Stimulated activated CD4-positive, alpha-beta T cell treated with anti-CD3 and anti-CD28 coated beads, Interleukin-2, amount 100 ng/mL, for 4 hours (primary cell): Measurements from ENCODE around the gene KCND3.

Experiments
- DNase-seq: peaks from one replicate; pipeline ENCODE4 v3.0.0-alpha.2; 2020; ENCODE audit warnings: low read depth

The KCND3 gene

DNA sequence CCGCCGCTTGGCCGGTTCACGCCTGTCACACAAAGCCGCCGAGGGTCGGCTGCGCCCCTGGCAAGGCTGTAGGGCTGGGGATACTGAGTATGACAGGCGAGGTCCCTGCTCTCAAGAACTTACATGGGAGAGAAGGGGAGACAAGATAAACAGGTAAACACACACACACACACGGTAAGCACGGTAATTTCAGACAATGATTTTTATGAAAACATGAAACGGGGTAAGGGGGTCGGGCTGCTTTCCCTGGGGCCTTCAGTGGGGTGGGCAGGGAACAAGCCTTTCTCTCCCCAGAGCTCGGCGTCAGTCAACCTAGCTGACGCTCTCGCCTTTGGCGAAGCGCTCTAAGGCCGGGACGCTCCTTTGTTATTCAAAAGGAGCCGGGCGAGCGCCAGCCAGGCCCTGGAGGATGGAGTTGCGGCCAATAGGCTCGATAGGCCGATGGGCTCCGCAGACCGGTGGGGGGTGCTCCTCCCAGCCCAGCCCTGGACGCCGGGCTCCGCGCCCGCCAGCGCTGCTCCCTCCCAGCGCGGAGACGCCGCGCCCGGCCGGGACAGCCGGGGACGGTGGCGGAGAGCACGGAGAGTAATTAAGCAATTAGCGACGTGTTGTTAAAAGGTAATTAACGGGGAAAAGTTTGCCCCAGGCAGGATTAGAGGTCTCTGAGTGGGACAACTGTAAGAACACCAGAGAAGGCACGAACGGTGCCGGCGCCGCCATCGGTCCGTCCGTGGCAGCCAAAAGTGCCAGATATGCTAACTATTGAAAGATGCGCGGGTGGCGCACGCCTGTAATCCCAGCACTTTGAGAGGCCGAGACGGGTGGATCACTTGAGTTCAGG, 249.3 kb downstream of the KCND3 start:
- no peak for DNase-seq

DNA sequence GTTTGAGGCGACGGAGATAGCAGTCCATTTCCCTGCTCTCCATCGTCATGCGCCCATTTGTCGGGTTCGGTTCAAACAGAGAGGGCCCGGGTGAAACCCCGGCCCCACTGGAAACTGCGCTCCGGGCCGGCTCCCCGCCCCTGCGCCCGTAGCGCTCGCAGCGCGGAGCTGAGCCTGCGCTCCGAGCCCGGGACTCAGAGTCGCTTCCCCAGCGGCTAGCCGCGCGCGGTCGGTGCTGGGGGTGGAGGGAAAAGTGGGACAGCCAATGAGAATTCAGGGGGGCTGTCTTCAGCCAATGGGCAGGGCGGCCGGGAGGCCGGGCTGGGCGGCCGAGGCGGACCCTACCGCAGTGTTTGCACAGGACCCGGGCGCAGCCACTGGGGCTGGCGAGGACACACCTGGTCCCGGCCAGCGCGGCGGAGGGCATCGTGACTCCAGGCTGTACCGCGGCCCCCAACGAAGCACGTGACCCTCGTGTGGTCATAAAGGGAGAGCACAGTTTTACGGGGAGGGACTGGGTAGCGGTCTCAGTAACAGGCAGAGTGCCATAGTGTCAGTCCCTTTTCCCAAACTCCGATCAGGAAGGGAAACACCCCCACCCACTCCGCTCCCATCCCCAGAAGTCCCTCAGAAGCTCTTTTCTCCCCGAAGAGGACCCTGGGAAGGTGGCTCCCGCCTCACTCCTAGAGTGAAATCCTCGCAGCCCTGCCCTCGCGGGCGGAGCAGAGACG, 250.1 kb downstream of the KCND3 start, which contains the start of gene INKA2:
INKA2 (minus strand) TSS at position 202 of the 731 bp plus-strand sequence; CDS start at position 49, 153 bp downstream.
- peak; percentile 42 for DNase-seq

- no peak for DNase-seq
These were observed 250.9 kb downstream of the KCND3 start for GRCh38 chr1:111738436-111739193.

- DNase-seq: no peak
These were observed 251.4 kb downstream of the KCND3 start for GRCh38 chr1:111738133-111738435.

- DNase-seq: no peak
These were observed 252.0 kb downstream of the KCND3 start for GRCh38 chr1:111737216-111738132.

DNA sequence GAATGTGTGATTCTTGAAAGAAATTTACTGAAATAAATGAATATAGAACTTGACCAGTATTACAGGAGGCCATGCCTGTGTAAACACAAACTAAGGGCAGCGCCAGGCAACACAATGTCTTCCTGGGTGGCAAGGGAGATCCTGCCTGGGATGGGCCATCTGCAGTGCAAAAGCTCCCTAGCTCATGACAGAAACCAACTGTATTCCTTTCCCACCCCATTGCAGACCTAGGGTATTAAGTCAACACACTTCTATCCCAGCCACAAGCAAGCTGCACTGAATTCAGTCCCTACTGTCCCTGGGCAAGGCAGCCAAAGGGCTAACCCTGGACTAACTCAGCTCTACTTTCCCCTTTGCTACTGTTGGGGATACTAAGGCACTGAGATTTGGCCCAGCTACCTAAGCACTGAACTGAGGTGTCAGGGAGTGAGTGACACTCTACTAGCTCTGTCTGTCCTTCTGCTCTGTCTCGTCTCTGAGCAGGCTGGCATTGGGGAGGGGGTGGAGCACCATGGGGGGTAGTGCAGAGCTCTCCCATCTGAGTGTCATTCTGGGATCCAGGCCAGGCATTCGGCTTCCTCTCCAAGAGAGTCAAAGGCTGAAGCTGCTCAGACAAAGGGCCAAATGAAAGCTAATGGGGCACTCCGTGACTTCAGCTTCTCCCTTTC, 252.8 kb downstream of the KCND3 start:
- DNase-seq: no peak

DNA sequence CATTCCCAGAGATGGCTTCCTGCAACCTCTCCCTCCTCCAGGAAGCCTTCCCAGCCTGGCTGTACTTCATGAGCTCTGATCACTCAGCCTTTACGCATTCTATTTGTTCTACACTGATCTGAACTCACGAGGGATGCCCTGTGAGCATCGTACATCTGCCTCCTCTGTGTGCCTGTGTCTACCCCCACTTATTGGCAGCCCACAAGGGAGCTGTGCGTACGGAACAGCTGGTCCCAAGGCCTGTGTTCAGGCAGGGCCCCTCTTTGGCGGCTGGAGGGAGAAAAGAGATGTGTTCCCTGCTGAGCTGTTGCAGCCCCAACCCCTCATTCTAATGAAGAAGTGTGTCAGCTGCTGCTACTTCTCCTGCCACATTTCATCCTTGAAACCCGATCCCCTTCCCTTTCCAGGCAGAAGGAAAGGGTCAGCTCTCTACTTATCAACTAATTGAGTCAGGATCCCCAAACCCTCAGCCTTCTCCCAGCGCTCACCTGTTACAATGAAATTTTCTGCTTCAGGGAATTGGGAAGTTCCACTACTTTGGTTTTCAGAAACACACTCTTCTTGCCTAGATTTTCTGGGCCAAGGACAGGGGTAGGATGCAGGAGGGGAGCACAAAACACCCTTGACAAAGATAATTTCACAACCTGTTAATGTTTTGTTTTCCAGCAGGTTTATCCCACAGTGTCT, 253.5 kb downstream of the KCND3 start:
- DNase-seq: no peak

- no peak for DNase-seq
These were observed 254.1 kb downstream of the KCND3 start for GRCh38 chr1:111735321-111735720.

- DNase-seq: no peak
These were observed 254.6 kb downstream of the KCND3 start for GRCh38 chr1:111734856-111735255.

DNA sequence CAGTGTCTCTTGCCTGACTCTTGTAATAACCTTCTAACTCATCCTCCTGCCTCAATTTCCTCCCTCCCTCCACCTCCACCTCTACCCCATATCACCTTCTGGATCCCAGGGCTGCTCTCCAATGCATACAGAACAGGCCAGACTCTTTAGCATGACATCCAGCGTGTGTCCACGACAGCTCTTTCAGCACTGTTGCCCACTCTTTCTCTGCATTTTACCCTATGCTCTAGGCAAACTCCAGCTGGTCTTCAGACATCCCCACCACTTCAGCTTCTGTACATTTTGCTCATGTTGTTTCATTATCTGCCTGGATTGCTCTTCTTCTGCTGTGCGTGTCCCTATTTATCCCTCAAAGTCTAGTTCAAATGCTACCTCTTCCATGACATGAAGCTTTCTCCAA, 255.0 kb downstream of the KCND3 start:
- DNase-seq: no peak

DNA sequence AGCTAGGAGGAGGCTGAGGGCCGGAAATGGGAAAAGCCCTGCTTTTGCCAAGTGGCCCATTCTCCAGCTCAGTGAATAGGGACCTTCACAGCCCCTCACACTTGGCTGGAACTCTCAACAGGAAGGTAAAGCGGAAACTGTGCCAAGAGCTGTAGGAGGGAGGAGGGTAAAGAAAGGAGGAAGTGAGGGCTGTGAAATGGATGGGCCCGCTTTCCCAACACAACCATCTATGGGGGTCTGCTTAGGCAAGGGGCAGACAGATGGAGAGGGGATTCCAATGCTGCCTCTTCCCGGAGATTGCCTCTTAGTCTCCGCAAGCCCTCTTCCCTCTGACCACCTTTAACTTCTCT, 255.5 kb downstream of the KCND3 start:
- no peak for DNase-seq

DNA sequence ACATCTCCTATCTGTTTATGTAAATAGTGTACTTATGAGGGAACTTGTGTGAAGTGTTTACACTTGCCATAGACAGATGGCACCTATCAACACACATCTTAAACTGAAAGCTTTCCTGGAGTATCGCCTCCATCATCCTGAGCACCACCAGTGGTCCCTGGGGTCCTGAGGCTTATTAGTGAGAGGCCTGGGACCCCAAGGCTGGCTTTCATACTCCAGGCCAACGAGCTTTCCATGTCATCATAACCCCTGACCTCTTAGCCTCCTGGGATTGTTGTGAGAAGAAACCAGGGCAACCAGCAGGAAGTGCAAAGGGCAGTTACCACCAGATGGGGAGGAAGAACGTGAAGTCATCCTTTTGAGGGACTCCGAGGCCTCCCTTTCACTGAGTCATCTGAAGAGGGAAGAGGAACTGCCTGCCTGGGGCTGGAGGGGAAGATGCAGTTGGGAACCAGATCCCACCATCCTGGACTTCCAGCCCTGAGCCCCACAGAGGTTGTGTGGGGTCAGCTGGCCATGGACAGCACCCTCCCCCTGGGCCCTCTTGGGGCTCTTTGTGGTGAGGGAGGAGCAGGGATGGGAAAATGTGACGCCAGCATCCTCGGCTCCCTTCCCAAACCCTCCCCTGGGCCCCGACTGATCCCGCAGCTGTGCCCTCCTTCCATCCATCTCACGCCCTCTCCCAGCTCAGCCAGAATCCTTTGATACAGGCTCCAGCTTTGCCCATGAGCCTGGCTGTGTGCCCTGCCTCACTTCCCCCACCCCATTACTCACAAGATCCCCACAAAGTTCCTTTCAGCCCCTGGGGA, 256.1 kb downstream of the KCND3 start:
- no peak for DNase-seq

- DNase-seq: no peak
These were observed 256.8 kb downstream of the KCND3 start for GRCh38 chr1:111732718-111733117.

DNA sequence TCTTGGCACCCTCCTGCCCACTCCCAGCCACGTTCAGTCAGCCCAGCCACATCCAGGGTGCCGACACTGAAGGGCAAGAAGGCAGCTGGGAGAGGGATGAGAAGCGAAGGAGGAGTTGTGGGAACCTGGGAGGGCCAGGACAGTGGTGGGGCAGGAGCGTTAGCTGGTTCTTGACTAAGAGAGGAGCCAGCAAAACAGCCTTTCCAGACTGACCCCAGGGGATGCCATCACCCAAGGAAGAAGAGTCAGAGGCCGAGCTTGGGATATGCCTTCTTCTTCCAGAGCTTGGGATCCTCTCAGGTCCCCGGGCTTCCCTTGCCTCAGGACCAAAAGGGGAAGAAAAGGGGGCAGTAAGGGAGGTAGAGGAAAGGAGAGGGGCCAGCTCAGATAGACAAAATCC, 257.5 kb downstream of the KCND3 start:
- no peak for DNase-seq

- DNase-seq: no peak
These were observed 258.8 kb downstream of the KCND3 start for GRCh38 chr1:111730706-111731105.

GRCh38 chr1:111729946-111730681, 259.4 kb downstream of the KCND3 start:
- DNase-seq: no peak

DNA sequence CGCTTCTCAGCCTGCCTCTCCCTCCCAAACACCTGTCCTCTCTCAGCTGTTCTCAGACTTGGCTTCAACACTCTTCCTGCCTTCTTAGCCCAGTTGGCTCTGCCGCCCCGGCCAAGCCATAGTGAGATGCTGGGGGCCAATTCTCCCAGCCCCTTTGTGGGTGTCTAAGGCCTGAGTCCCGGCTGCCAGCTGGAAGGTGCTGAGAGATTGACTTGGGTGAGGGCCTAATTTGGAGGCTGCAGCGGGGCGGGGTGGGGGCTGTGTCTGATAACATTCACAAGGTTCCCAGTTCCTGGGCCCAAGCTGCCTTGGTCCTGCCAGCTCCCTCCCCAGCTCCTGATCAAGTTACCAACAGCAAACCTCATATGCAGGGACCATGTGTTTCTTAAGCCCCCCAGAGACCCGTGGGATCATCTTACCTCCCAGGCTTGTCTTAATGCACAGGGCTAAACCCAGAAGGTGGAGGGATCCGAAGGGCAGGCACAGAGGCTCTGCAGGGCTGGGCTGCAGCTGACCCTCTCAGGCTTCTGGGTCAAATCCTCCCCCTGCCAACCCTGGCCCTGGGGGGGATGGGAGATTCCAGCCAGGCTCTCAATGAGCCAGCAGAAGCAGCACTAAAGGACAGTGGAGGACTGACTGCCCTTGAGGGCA, 260.1 kb downstream of the KCND3 start:
- DNase-seq: no peak

GRCh38 chr1:111727056-111727455, 262.4 kb downstream of the KCND3 start:
- no peak for DNase-seq

DNA sequence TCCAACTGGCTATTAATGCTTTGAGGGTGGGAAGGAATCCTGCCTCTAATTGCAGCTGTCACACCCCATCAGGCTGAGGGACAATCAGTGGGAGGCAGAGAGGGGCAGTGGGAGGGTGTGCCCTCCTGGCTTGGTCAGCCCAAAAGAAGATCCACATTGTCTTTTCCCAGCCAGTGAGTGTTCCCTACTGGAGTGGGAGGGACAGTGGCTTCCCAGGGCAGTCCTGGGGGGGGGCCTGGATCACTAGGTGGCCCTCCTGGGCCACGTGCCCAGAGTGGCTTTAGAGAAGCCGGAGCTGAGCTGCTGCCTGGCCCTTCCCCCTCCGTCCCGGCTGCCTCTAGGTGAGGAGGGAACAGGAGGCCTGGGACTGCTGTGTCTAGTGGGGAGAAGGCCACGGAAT, 264.3 kb downstream of the KCND3 start:
- DNase-seq: no peak
